Measurements from ENCODE around the gene CAGE1.
A peak's percentile ranks its signal among the peaks of the same experiment; 100 is the strongest.
"Not testable (repeated sequence)": the region's sequence is repeated elsewhere in the genome, so short reads cannot be mapped to it uniquely, and the experiment has no call there.

CAGE1 gene

DNA sequence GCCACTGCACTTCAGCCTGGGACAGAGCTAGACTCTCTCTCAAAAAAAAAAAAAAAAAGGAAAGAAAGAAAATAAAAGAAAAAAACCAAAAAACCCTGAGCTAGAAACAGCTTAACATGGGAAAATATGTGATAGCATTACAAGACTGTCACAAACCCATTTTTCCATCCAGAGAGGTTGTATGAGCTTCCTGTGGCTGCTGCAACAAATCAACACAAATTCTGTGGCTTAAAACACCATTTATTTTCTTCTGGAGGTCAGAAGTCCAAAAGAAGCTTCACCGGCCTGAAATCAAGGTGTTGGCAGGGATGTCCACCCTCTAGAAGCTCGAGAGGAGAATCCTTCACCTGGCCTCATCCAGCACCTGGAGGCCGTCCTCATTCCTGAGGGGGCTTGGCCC is 54.9 kb downstream of the CAGE1 start:
- no peak for DNase-seq

GRCh38 chr6:7332090-7332745 is 57.3 kb downstream of the CAGE1 start:
- no peak for DNase-seq

- no peak for DNase-seq
Observed at GRCh38 chr6:7331452-7331851, 58.1 kb downstream of the CAGE1 start.

- DNase-seq = no peak
Observed at GRCh38 chr6:7328243-7328642, 61.3 kb downstream of the CAGE1 start.

DNA sequence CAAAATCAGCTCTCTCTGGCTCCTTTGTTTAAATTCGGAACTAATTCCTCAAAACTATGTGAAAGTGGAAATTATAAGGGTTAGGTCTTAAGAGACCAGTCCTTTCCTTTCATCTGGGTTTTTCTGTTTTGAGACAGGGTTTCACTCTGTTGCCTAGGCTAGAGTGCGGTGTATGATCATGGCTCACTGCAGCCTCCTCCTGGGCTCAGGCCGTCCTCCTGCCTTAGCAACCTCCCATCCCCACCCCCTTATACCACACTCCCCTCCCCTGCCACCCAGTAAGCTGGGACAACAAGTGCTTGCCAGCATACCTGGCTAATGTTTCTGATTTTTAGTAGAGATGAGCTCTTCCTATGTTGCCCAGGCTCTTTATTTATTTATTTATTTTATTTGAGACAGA is 63.8 kb downstream of the CAGE1 start:
- no peak for DNase-seq

DNA sequence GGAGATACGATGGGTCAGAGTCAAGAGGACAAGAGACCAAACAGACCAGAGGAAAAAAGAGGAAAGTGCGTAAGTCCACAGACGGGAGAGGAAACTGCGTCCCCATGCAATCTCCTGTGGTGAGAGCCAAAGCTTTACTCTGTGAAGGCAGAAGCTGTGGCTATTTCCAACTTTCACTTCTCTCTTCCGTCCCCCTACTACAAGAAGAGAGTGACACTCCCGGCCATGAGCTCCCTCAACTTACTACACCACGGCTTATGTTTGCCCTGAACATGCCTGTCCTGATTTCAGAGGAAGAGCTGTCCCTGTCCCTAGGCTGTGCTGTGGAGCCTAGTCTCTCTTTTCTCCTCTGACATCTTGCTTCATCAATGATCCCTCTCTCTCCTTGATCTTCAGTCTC is 65.0 kb downstream of the CAGE1 start:
- DNase-seq = peak in 1 of 2 donors; percentile 44

- DNase-seq = no peak
Observed at GRCh38 chr6:7323074-7323473, 66.5 kb downstream of the CAGE1 start.

GRCh38 chr6:7321866-7322265 is 67.7 kb downstream of the CAGE1 start:
- DNase-seq = not testable (repeated sequence)

- DNase-seq = not testable (repeated sequence)
Observed at GRCh38 chr6:7319406-7319805, 70.1 kb downstream of the CAGE1 start.

- no peak for DNase-seq
Observed at GRCh38 chr6:7317538-7317937, 72.0 kb downstream of the CAGE1 start.

DNA sequence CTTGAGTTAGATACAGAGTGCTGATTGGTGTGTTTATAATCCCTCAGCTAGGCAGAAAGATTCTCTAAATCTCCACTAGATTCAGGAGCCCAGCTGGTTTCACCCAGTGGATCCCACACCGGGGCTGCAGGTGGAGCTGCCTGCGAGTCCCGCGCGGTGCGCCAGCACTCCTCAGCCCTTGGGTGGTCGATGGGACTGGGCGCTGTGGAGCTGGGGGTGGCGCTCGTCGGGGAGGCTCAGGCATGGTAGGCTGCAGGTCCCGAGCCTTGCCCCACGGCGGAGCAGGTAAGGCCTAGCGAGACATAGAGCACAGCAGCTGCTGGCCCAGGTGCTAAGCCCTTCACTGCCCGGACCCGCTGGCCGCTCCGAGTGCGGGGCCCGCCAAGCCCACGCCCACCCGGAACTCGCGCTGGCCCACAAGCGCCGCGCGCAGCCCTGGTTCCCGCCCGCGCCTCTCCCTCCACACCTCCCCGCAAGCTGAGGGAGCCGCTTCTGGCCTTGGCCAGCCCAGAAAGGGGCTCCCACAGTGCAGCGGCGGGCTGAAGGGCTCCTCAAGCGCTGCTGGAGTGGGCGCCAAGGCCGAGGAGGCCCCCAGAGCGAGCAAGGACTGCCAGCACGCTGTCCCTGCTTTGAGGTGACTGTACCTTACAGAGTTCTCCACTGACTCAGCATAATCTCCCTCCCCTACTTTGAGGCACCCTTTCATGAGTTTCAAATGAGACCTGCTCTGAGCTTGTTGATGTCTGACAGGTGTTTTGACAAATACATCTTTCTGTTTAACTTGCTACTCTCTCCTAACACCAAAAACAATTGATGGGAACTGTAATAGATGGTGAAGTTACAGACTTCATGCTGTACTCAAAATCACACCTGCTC is 72.6 kb downstream of the CAGE1 start:
- no peak for DNase-seq

DNA sequence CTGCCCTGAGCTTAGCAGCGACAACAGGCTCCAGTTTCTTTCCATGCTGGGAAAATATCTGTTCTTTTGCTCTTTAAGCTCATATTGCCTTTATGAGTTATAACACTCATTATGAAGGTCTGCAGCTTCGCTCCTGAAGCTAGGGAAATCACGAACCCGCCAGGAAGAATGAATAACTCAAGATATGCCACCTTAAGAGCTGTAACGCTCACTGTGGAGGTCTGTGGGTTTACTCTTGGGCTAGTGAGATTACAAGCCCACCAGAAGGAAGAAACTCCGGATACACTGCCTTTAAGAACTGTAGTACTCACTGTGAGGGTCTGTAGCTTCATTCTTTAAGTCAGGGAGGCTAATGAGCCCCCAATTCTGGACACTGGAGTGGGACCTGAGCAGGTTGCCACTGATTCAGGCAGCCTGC is 73.6 kb downstream of the CAGE1 start:
- no peak for DNase-seq

DNA sequence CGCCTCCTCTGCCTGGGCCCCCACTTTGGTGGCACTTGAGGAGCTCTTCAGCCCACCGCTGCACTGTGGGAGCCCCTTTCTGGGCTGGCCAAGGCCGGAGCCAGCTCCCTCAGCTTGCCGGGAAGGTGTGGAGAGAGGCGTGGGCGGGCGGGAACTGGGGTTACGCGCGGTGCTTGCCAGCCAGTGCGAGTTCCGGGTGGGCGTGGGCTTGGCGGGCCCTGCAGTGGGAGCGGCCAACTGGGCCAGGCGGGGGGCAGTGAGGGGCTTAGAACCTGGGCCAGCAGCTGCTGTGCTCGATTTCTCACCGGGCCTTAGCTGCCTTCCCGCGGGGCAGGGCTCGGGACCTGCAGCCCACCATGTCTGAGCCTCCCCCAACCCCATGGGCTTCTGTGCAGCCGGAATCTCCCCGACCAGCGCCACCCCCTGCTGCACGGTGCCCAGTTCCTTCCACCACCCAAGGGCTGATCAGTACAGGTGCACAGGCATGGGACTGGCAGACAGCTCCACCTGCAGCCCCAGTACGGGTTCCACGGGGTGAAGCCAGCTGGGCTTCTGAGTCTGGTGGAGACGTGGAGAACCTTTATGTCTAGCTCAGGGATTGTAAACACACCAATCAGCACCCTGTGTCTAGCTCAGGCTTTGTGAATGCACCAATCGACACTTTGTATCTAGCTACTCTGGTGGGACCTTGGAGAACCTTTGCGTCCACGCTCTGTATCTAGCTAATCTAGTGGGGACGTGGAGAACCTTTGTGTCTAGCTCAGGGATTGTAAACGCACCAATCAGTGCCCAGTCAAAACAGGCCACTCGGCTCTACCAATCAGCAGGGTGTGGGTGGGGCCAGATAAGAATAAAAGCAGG is 74.2 kb downstream of the CAGE1 start:
- DNase-seq = not testable (repeated sequence)

DNA sequence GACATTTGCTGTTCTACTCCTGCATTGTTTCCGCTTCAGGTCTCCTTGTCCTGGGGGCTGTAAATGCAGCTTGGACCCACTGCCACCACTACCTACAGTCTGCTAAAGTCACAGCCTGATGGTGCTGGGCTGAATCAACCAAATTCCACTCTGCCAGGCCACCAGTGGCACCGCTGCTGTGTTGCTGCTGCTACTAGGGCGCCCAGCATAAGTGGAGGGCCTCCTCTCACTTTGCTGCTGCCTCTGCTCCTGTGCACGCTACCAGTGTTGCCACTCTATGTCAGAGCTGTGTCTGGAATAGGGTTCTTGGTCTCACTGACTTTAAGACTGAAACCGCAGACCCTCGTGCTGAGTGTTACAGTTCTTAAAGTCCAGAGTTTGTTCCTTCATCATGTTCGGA is 75.1 kb downstream of the CAGE1 start:
- DNase-seq = no peak

GRCh38 chr6:7313505-7314165 is 75.9 kb downstream of the CAGE1 start:
- no peak for DNase-seq

GRCh38 chr6:7312616-7313504 is 76.7 kb downstream of the CAGE1 start, which contains the start of gene SSR1:
Gene SSR1 (minus strand): TSS chr6:7313199. CDS start chr6:7313120, 79 bp downstream.
- peak; percentile 93 to 95 for DNase-seq

DNA sequence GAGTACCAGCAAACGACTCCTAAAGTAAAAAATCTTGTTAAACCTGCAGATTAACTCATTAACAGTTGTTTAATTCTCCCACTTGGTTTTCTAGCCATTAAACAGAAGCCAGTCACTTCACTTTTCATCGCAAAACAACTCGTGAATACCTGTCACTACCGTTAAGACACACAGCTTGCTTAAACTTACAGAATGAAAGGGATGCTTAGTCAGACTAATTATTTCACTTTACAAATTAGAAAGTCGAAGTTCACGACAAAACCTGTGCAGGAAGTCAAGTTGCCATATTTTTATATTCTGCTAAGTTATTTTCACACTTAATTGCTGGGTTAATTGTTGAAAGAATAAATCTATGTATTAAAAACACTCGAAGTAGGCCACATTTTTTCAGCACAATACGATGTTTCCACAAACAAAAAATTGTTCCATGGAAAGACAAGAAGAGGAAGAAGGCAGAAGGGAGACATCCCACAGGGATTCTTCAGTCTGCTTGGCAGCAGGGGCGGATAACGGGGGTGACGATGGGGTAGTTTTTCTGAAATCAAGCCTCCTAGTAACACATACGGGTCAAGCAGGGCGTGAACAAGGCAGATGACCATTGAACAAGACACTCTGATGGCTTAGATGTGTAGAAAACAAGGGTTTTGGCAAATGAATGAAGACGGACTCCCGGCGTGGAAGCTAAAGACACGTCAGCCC is 77.5 kb downstream of the CAGE1 start:
- peak in 1 of 2 donors; percentile 29 for DNase-seq

GRCh38 chr6:7311176-7311575 is 78.4 kb downstream of the CAGE1 start:
- no peak for DNase-seq

DNA sequence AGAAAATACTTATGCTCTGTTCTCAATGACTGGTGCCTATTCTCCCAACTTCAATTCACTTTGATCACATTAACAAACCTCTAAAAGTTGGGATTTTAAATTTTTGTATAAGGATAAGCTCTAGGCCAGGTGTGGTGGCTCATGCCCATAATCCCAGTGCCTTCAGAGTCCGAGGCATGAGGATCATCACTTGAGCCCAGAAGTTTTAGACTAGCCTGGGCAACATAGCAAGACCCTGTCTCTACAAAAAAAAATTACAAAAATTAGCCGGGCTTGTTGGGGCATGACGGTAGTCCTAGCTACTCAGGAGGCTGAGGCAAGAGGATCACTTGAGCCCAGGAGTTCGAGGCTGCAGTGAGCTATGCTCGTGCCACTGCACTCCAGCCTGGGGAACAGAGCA is 80.5 kb downstream of the CAGE1 start:
- no peak for DNase-seq

DNA sequence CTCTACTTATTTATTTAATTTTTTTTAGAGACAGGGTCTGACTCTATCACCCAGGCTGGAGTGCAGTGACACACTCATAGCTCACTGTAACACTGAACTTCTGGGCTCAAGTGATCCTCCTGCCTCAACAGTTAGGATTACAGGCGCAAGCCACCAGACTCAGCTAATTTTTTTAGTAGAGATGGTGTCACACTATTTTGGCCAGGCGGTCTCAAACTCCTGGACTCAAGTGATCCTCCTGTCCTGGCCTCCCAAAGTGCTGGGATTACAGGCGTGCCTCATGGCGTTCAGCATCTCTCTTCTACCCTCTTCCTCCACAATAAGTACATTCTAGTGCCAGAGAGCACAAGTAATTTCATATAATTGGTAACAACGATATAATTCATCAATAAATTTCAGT is 82.0 kb downstream of the CAGE1 start:
- no peak for DNase-seq

- no peak for DNase-seq
Observed at GRCh38 chr6:7304821-7305220, 84.7 kb downstream of the CAGE1 start.
